ENCODE measurements around the gene TMCO6.
"Not testable (repeated sequence)": the region's sequence is repeated elsewhere in the genome, so short reads cannot be mapped to it uniquely, and the experiment has no call there.

Gene TMCO6

DNA sequence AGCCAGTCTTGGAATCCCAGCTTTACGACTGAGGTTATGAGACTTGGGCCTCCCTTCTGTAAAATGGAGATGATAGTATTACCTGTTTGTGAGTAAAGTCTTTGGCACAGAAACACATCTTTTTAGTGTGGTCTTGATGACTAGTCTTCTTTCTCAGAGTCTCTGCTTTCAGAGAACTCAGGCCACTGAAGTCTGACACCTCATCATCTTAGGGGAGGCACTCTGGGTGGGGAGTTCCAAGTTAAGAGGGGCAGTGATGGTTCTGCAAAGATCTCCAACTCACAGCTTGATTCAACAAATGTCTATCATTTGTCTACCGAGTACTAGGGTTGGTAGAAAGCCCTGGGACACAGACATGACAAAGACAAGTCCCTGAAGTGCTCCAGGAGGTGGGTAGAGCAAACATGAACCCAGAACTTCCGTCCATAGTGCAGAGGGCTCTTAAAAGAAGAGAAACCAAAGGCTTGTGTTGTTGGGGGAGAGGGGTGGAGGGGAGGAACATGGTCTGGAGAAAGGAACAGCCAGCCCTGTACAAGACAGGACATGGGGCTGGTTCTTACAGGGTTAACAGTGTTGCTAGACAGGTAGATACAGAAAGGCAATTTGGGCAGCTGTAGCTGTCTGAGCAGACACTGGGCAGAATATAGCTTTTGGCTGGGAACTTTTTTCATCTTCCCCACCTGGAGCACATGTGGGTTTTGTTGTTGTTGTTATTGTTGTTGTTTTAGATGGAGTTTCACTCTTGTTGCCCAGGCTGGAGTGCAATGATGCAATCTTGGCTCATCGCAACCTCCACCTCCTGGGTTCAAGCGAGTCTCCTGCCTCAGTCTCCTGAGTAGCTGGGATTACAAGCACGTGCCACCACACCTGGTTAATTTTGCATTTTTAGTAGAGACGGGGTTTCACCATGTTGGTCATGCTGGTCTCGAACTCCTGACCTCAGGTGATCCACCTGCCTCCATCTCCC is 3.7 kb upstream of the TMCO6 start:
- TF ChIP-seq CTCF (IDR thresholded peaks at IDR 0.05; ENCODE audit: control insufficient read depth, extremely low read depth, insufficient read depth) = no peak
- no peak for DNase-seq (ENCODE audit: low read depth)
- no peak overlapping the region for H3K4me3 ChIP-seq (ENCODE audit: low read depth, low read length)

DNA sequence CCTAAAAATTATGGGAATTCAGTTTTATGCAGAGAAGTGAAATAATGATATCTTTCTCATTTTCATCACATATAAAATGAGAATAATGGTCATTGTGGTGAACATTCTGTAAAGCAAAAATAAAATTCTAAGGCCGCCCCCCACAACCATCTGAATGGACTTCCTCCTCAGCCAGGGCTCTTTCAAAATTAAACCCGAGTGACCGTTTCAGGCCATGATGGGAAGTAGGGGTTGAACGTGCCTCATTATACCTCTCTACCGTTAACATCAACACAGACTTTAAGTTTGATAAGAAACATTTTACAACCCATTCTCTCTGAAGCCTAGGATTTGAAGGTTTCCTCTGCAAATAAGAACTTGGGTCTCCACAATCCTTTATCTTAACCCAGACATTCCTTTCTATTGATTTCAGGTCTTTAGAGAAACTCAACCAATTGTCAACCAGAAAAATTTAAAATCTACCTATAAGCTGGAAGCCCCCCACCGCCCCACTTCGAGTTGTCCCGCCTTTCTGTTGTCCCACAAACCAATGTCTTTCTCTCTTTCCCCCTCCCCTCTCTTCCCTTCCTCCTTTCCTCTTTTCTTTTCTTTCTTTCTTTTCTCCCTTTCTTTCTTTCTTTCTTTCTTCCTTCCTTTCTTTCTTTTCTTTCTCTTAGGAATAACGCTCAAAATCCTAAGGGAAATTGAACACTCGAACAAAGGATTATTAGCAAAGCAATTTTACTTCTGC is 1.7 kb upstream of the TMCO6 start:
- TF ChIP-seq CTCF (IDR thresholded peaks at IDR 0.05; ENCODE audit: control insufficient read depth, extremely low read depth, insufficient read depth) = no peak
- H3K4me3 ChIP-seq (ENCODE audit: low read depth, low read length) = no peak overlapping the region
- no peak for DNase-seq (ENCODE audit: low read depth)

DNA sequence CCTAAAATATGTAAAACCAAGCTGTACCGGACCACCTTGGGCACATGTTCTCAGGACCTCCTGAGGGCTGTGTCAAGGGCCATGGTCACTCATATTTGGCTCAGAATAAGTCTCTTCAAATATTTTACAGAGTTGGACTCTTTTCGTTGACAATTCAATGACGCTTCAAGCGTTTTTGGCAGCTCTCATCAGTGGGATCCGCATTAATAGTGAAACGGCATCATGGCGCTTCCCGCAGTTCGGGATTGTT is 428 bp upstream of the TMCO6 start:
- not testable (repeated sequence) for DNase-seq (ENCODE audit: low read depth)

DNA sequence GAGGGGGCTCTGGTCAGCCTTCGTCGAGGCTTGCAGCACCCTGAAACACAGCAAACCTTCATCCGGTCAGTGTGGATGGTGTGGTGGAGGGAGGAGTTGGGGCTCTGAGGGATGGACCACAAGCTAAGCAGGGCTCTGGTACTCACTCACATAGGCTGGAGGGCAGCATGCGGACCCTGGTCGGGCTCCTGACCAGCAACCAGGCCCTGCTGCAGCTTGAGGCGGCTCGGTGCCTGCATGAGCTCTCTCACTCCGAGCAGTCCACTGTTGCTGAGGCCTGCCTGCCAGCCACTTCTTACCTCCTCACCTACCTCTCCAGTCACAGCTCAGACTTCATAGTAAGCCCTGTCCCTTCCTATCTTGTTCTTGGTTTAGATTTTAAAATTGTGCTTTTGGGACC is 2.5 kb downstream of the TMCO6 start:
- TF ChIP-seq CTCF (IDR thresholded peaks at IDR 0.05; ENCODE audit: control insufficient read depth, extremely low read depth, insufficient read depth) = no peak
- DNase-seq (ENCODE audit: low read depth) = no peak
- H3K4me3 ChIP-seq (ENCODE audit: low read depth, low read length) = no peak overlapping the region

More for the DNA sequence above, 428 bp upstream of the TMCO6 start:
- H3K4me3 ChIP-seq (ENCODE audit: low read depth, low read length) = peak overlapping the region; percentile 61

- TF ChIP-seq CTCF (IDR thresholded peaks at IDR 0.05; ENCODE audit: control insufficient read depth, extremely low read depth, insufficient read depth) = no peak
- no peak for DNase-seq (ENCODE audit: low read depth)
- no peak overlapping the region for H3K4me3 ChIP-seq (ENCODE audit: low read depth, low read length)
Measured at GRCh38 chr5:140642718-140643117, 3.5 kb downstream of the TMCO6 start.

GRCh38 chr5:140647042-140647419 is 7.8 kb downstream of the TMCO6 start:
- peak overlapping the region; percentile 99 for H3K4me3 ChIP-seq (ENCODE audit: low read depth, low read length)
- no peak for TF ChIP-seq CTCF (IDR thresholded peaks at IDR 0.05; ENCODE audit: control insufficient read depth, extremely low read depth, insufficient read depth)
- DNase-seq (ENCODE audit: low read depth) = no peak

DNA sequence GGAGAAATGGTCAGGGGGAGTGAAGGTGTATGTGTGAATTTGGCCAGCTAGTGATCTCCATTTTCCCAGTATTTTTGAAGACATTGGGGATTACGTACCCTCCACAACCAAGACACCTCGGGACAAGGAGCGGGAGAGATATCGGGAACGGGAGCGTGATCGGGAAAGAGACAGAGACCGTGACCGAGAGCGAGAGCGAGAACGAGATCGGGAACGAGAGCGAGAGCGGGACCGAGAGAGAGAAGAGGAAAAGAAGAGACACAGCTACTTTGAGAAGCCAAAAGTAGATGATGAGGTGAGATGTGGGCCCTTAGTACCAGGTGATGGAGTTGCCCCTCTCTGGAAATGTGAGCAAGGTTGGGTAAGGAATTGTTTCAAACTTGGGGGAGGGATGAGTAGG is 19.6 kb downstream of the TMCO6 start:
- no peak for DNase-seq (ENCODE audit: low read depth)
- no peak for TF ChIP-seq CTCF (IDR thresholded peaks at IDR 0.05; ENCODE audit: control insufficient read depth, extremely low read depth, insufficient read depth)
- no peak overlapping the region for H3K4me3 ChIP-seq (ENCODE audit: low read depth, low read length)

DNA sequence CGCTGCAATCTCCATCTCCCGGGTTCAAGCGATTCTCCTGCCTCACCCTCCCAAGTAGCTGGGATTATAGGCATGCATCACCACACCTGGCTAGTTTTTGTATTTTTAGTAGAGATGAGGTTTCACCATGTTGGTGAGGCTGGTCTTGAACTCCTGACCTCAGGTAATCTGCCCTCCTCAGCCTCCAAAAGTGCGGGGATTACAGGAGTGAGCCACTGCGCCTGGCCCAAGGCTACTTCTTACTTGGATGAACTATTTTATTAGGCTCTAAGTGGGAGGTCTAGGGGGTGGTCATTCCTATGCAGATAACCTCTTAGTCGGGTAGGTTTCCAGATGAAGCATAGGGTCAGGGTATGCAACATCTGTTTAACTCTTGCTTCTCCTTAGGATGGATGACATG is 21.1 kb downstream of the TMCO6 start:
- not testable (repeated sequence) for H3K4me3 ChIP-seq (ENCODE audit: low read depth, low read length); DNase-seq (ENCODE audit: low read depth)

Data from LNCaP clone FGC (cell line).